Thyroid gland (tissue), 4 donors: ENCODE data around the gene TRIM65. TPM values are rescaled to one million over a fixed set of nuclear protein-coding genes. Genes with fewer than 3 reads are reported as not detected.

Experiments
- DNase-seq, 2 donors: peaks; one replicate each; pipeline ENCODE4 v3.0.0-alpha.2; 2019
- H3K27ac ChIP-seq, 3 donors: fragments of 200-600 bp; sonication (generic); 1 replicate in 2 of 3; 2 replicates in 1 of 3; pipeline ENCODE4 v1.5.1; 2016 to 2019; ENCODE audit warnings: mild to moderate bottlenecking in 1 of 3, moderate library complexity in 1 of 3
- H3K27me3 ChIP-seq: fragments of 200-600 bp; sonication (generic); one replicate; pipeline ENCODE4 v1.5.1; 2019
- H3K36me3 ChIP-seq, 2 donors: fragments of 200-600 bp; sonication (generic); one replicate each; pipeline ENCODE4 v1.5.1; 2016 to 2019
- H3K4me1 ChIP-seq, 2 donors: fragments of 200-600 bp; sonication (generic); one replicate each; pipeline ENCODE4 v1.5.1; 2017 to 2019
- H3K4me3 ChIP-seq, 3 donors: fragments of 200-600 bp; sonication (generic); replicated peaks in 1 of 3; 1 replicate in 2 of 3; 2 replicates in 1 of 3; pipeline ENCODE4 v1.5.1; 2016; ENCODE audit warnings: mild to moderate bottlenecking in 1 of 3
- H3K9me3 ChIP-seq: fragments of 200-600 bp; sonication (generic); one replicate; pipeline ENCODE4 v1.5.1; 2017
- CTCF ChIP-seq, 6 experiments: fragments of 200-600 bp in 3 of 6; fragments of 450-650 bp in 3 of 6; sonication (generic) in 3 of 6; IDR thresholded peaks; one replicate each; pipeline ENCODE4 v1.5.1; 2016 to 2019; ENCODE audit warnings: antibody characterized with exemption in 6 of 6, mild to moderate bottlenecking in 2 of 6, inconsistent platforms in 1 of 6, moderate library complexity in 1 of 6
- POLR2A ChIP-seq, 2 donors: fragments of 450-650 bp; IDR thresholded peaks; one replicate each; pipeline ENCODE4 v1.6.1; 2017; ENCODE audit warnings: antibody characterized with exemption in 2 of 2, mild to moderate bottlenecking in 2 of 2, moderate library complexity in 1 of 2
- WGBS, 2 donors: methylation state at CpG; one replicate each; pipeline ENCODE4 v1.1.5; 2017; 5-methylcytosine and 5-hydroxymethylcytosine counted together
- intact Hi-C: fragments of 100-400 bp; cut with DNase I; formaldehyde crosslinking; loops from one replicate; pipeline ENCODE4 v1.15.1; 2023
- total RNA-seq, 4 donors: library from RNA; depleted of rRNA; stranded (reverse); fragments of >200 nt; gene quantifications; one replicate each; pipeline ENCODE4 v1.2.3, GENCODE V29; 2016

TRIM65 gene
- total RNA-seq, 4 donors from 2014 or later, result 23.0 to 39.4 (median 31.8) TPM

GRCh38 chr17:75910699-75911098 lies 13.9 kb upstream of the TRIM65 start:
- Histone ChIP-seq H3K4me3 (no peak overlapping the region), H3K4me1 (peaks cover 26 to 39% of the 10 kb centered on the region in 2 donors), H3K27me3 (no peaks in the 10 kb centered on the region), H3K27ac (peak overlapping the region; percentile 67 to 87 (median 79)), H3K9me3 (no peaks in the 10 kb centered on the region), H3K36me3 (peaks cover 8 to 13% of the 10 kb centered on the region in 2 donors)
- 53 to 65% methylated on average over 3 to 6 of the region's 6 CpGs for WGBS, 2 donors
- intact Hi-C loops, result no loop called here
- peak; percentile 68 to 71 for DNase-seq
- TF ChIP-seq POLR2A (IDR thresholded peaks at IDR 0.05), result no peak
- TF ChIP-seq CTCF (IDR thresholded peaks at IDR 0.05), result no peak

- no peaks in the 10 kb centered on the region for H3K9me3 ChIP-seq
- peak; percentile 80 to 82 for DNase-seq
- no peak overlapping the region for H3K4me3 ChIP-seq
- H3K27ac ChIP-seq, result peak overlapping the region; percentile 18 to 87 (median 79)
- intact Hi-C loops, result loop anchor here (5.0 kb wide), 1 partner anchor 97 kb away; no protein-coding TSS in a partner anchor
- H3K36me3 ChIP-seq, result peaks cover 8 to 13% of the 10 kb centered on the region in 2 donors
- TF ChIP-seq POLR2A (IDR thresholded peaks at IDR 0.05), result peak in 1 of 2 donors; percentile 6
- TF ChIP-seq CTCF (IDR thresholded peaks at IDR 0.05), result no peak
- WGBS, 2 donors, result 39 to 43% methylated on average over 10 to 11 of the region's 11 CpGs
- H3K27me3 ChIP-seq, result no peaks in the 10 kb centered on the region
- peaks cover 31 to 45% of the 10 kb centered on the region in 2 donors for H3K4me1 ChIP-seq
Measured at GRCh38 chr17:75909812-75910274, 13.1 kb upstream of the TRIM65 start.

GRCh38 chr17:75909051-75909811 lies 12.5 kb upstream of the TRIM65 start:
- WGBS, 2 donors, result 74 to 75% methylated on average over 9 to 13 of the region's 14 CpGs
- H3K27ac ChIP-seq, result peak overlapping the region; percentile 18 to 87 (median 79)
- peaks cover 7 to 8% of the 10 kb centered on the region in 2 donors for H3K36me3 ChIP-seq
- DNase-seq, result peak; percentile 70 to 72
- H3K9me3 ChIP-seq, result no peaks in the 10 kb centered on the region
- TF ChIP-seq POLR2A (IDR thresholded peaks at IDR 0.05) (no peak), CTCF (IDR thresholded peaks at IDR 0.05) (no peak)
- no peak overlapping the region for H3K4me3 ChIP-seq
- peaks cover 31 to 45% of the 10 kb centered on the region in 2 donors for H3K4me1 ChIP-seq
- no peaks in the 10 kb centered on the region for H3K27me3 ChIP-seq
- intact Hi-C loops, result loop anchor here (5.0 kb wide), 1 partner anchor 98 kb away; no protein-coding TSS in a partner anchor

- intact Hi-C loops, result loop anchor here (5.0 kb wide), 1 partner anchor 99 kb away; no protein-coding TSS in a partner anchor
- peaks cover 40 to 53% of the 10 kb centered on the region in 2 donors for H3K4me1 ChIP-seq
Measured at GRCh38 chr17:75908201-75908600, 11.4 kb upstream of the TRIM65 start.

More at GRCh38 chr17:75908201-75908600, 11.4 kb upstream of the TRIM65 start:
- peak; percentile 92 to 93 for DNase-seq
- 29 to 33% methylated on average over 6 of the region's 6 CpGs for WGBS, 2 donors
- Histone ChIP-seq H3K4me3 (no peak overlapping the region), H3K27me3 (no peaks in the 10 kb centered on the region), H3K36me3 (no peaks in the 10 kb centered on the region), H3K9me3 (no peaks in the 10 kb centered on the region), H3K27ac (peak overlapping the region; percentile 18 to 87 (median 79))
- TF ChIP-seq POLR2A (IDR thresholded peaks at IDR 0.05) (peak in 1 of 2 donors; percentile 19), CTCF (IDR thresholded peaks at IDR 0.05) (no peak)
